Dedifferentiated amniotic fluid mesenchymal stem cell (primary cell): ENCODE results near the gene LDHAL6B.
"Not testable (repeated sequence)": the region's sequence is repeated elsewhere in the genome, so short reads cannot be mapped to it uniquely, and the experiment has no call there.

Experiments used
- DNase-seq: peaks from one replicate; pipeline ENCODE4 v3.0.0-alpha.2; 2016; ENCODE audit errors: extremely low spot score

LDHAL6B gene

GRCh38 chr15:59206623-59207183 is at the start of gene LDHAL6B:
Gene LDHAL6B, plus strand, starts transcription at chr15:59206843. Its CDS starts 98 bp downstream, at chr15:59206941.
- DNase-seq, result no peak

- no peak for DNase-seq
Observed at GRCh38 chr15:59157396-59157795, 49.2 kb upstream of the LDHAL6B start.

- no peak for DNase-seq
Observed at GRCh38 chr15:59157840-59158700, 48.6 kb upstream of the LDHAL6B start.

- no peak for DNase-seq
Observed at GRCh38 chr15:59158701-59159034, 48.0 kb upstream of the LDHAL6B start.

GRCh38 chr15:59159210-59159609 is 47.4 kb upstream of the LDHAL6B start:
- DNase-seq, result no peak

- DNase-seq, result no peak
Observed at GRCh38 chr15:59160880-59161593, 45.6 kb upstream of the LDHAL6B start.

GRCh38 chr15:59162080-59162479 is 44.6 kb upstream of the LDHAL6B start:
- not testable (repeated sequence) for DNase-seq

GRCh38 chr15:59165726-59166125 is 40.9 kb upstream of the LDHAL6B start:
- no peak for DNase-seq

- DNase-seq, result no peak
Observed at GRCh38 chr15:59166166-59166565, 40.5 kb upstream of the LDHAL6B start.

- no peak for DNase-seq
Observed at GRCh38 chr15:59166601-59167265, 39.9 kb upstream of the LDHAL6B start.

- no peak for DNase-seq
Observed at GRCh38 chr15:59168536-59168935, 38.1 kb upstream of the LDHAL6B start.

GRCh38 chr15:59169251-59169708 is 37.4 kb upstream of the LDHAL6B start:
- DNase-seq, result peak; percentile 85

GRCh38 chr15:59170295-59171066 is 36.2 kb upstream of the LDHAL6B start:
- DNase-seq, result peak; percentile 49

- DNase-seq, result no peak
Observed at GRCh38 chr15:59171067-59171397, 35.6 kb upstream of the LDHAL6B start.

GRCh38 chr15:59172289-59172901 is 34.2 kb upstream of the LDHAL6B start:
- no peak for DNase-seq

- DNase-seq, result no peak
Observed at GRCh38 chr15:59173194-59173593, 33.4 kb upstream of the LDHAL6B start.

- no peak for DNase-seq
Observed at GRCh38 chr15:59174151-59174834, 32.4 kb upstream of the LDHAL6B start.

GRCh38 chr15:59174835-59175831 is 31.5 kb upstream of the LDHAL6B start:
- peak; percentile 77 for DNase-seq

- no peak for DNase-seq
Observed at GRCh38 chr15:59176653-59177316, 29.9 kb upstream of the LDHAL6B start.
